Tibial nerve (tissue), 4 donors: ENCODE measurements around the gene PATL2.

Experiments
- CTCF ChIP-seq, 5 experiments: fragments of 200-600 bp in 3 of 5; fragments of 450-650 bp in 2 of 5; sonication (generic) in 3 of 5; IDR thresholded peaks; one replicate each; pipeline ENCODE4 v1.5.1; 2016 to 2019; ENCODE audit warnings: antibody characterized with exemption in 5 of 5, mild to moderate bottlenecking in 3 of 5, moderate library complexity in 2 of 5
- EP300 ChIP-seq, 2 donors: sonication (generic); formaldehyde crosslinking; IDR thresholded peaks; one replicate each; pipeline ENCODE4 v1.6.1; 2017; ENCODE audit warnings: antibody characterized with exemption in 2 of 2, mild to moderate bottlenecking in 1 of 2
- POLR2A ChIP-seq, 2 donors: fragments of 450-650 bp; IDR thresholded peaks; one replicate each; pipeline ENCODE4 v1.6.1; 2017; ENCODE audit warnings: antibody characterized with exemption in 2 of 2, mild to moderate bottlenecking in 2 of 2, moderate library complexity in 2 of 2

GRCh38 chr15:44718927-44719292 lies 7.8 kb upstream of the PATL2 start:
- TF ChIP-seq POLR2A (IDR thresholded peaks at IDR 0.05) = no peak
- TF ChIP-seq EP300 (IDR thresholded peaks at IDR 0.05) = no peak
- no peak for TF ChIP-seq CTCF (IDR thresholded peaks at IDR 0.05)
